PC-3 (cell line): ENCODE measurements around the gene IQCK. TPM values are rescaled to one million over a fixed set of nuclear protein-coding genes. Genes with fewer than 3 reads are reported as not detected.

ENCODE experiments used
- ATAC-seq: fragments of 200-7000 bp; cut with Tn5 transposase; 2 replicates; pipeline ENCODE4 v1.9.1; 2020; ENCODE audit warnings: mild to moderate bottlenecking, moderate library complexity
- BruUV-seq: library from RNA; stranded (reverse); fragments of 400-500 nt; replicated peaks from 2 replicates; lab custom pipeline; 2021; lab: Mats Ljungman, UMichigan
- CTCF ChIA-PET: fragments of 300-600 bp; sonication (Branson Sonifier 250); formaldehyde crosslinking; loops from one replicate; lab custom pipeline; 2022; ENCODE audit warnings: antibody characterized with exemption; lab: Charles Lee
- POLR2A ChIA-PET: fragments of 300-600 bp; sonication (Branson Sonifier 250); formaldehyde crosslinking; loops from one replicate; lab custom pipeline; 2022; ENCODE audit warnings: antibody characterized with exemption; ENCODE audit not compliant: unreplicated experiment; lab: Charles Lee
- DNase-seq: peaks from one replicate; pipeline ENCODE4 v3.0.0-alpha.2; 2015
- H2AFZ ChIP-seq: fragments of 300-600 bp; sonication (generic); 2 replicates; pipeline ENCODE4 v1.6.0; 2016; ENCODE audit warnings: antibody characterized with exemption, low read length
- H3F3A ChIP-seq: fragments of 300-600 bp; sonication (generic); one replicate; pipeline ENCODE4 v1.6.0; 2017; ENCODE audit warnings: antibody characterized with exemption, low read length, control low read depth, mild to moderate bottlenecking; ENCODE audit not compliant: unreplicated experiment
- H3K27ac ChIP-seq: fragments of 300-600 bp; sonication (generic); 2 replicates; pipeline ENCODE4 v1.5.1; 2016; ENCODE audit warnings: mild to moderate bottlenecking, low read length
- H3K27me3 ChIP-seq: fragments of 300-600 bp; sonication (generic); 2 replicates; pipeline ENCODE4 v1.6.1; 2016; ENCODE audit warnings: low read length, mixed read lengths
- H3K36me3 ChIP-seq: fragments of 300-600 bp; sonication (generic); 2 replicates; pipeline ENCODE4 v1.6.1; 2016; ENCODE audit warnings: low read depth, mixed run types, low read length, mixed read lengths
- H3K4me1 ChIP-seq: fragments of 300-600 bp; sonication (generic); 2 replicates; pipeline ENCODE4 v1.5.1; 2016; ENCODE audit warnings: low read length; ENCODE audit not compliant: insufficient read depth
- H3K4me2 ChIP-seq: fragments of 300-600 bp; sonication (generic); 2 replicates; pipeline ENCODE4 v1.6.0; 2016; ENCODE audit warnings: low read length
- H3K4me3 ChIP-seq: fragments of 300-600 bp; sonication (generic); 2 replicates; pipeline ENCODE4 v1.5.1; 2016; ENCODE audit warnings: mild to moderate bottlenecking, low read length, mixed read lengths
- H3K79me2 ChIP-seq: fragments of 300-600 bp; sonication (generic); 2 replicates; pipeline ENCODE4 v1.6.1; 2017; ENCODE audit warnings: low read length, mixed read lengths
- H3K9ac ChIP-seq: fragments of 300-600 bp; sonication (generic); 2 replicates; pipeline ENCODE4 v1.6.0; 2016; ENCODE audit warnings: mild to moderate bottlenecking, low read length
- H3K9me2 ChIP-seq: fragments of 300-600 bp; sonication (generic); replicated peaks from 2 replicates; pipeline ENCODE4 v1.6.1; 2016; ENCODE audit warnings: mixed run types, low read length, mixed read lengths
- H3K9me3 ChIP-seq: fragments of 300-600 bp; sonication (generic); 2 replicates; pipeline ENCODE4 v1.6.1; 2016; ENCODE audit warnings: low read length, mixed read lengths
- H4K20me1 ChIP-seq: fragments of 300-600 bp; sonication (generic); 2 replicates; pipeline ENCODE4 v1.6.1; 2016; ENCODE audit warnings: low read length, mixed read lengths
- CTCF ChIP-seq: fragments of 300-600 bp; sonication (generic); conservative IDR thresholded peaks from 2 replicates; pipeline ENCODE4 v1.5.1; 2017; ENCODE audit warnings: antibody characterized with exemption, low read depth, mild to moderate bottlenecking, low read length
- EZH2 ChIP-seq: fragments of 300-600 bp; sonication (generic); IDR thresholded peaks from one replicate; pipeline ENCODE4 v1.6.1; 2017; ENCODE audit warnings: antibody characterized with exemption, mild to moderate bottlenecking, low read length; ENCODE audit not compliant: unreplicated experiment
- EZH2phosphoT487 ChIP-seq: fragments of 300-600 bp; sonication (generic); IDR thresholded peaks from 2 replicates; pipeline ENCODE4 v1.6.1; 2018; ENCODE audit warnings: mild to moderate bottlenecking, antibody characterized with exemption, low read length, borderline replicate concordance
- intact Hi-C: fragments of 100-400 bp; cut with micrococcal nuclease; formaldehyde crosslinking; loops from 2 replicates; pipeline ENCODE4 v1.9.0; 2023
- total RNA-seq: library from RNA; depleted of rRNA; stranded (reverse); fragments of >200 nt; gene quantifications from 2 replicates; pipeline ENCODE4 v1.2.3, GENCODE V29; 2014

The IQCK gene
- total RNA-seq, 1 experiment from 2014 or later, result 8.9 TPM

DNA sequence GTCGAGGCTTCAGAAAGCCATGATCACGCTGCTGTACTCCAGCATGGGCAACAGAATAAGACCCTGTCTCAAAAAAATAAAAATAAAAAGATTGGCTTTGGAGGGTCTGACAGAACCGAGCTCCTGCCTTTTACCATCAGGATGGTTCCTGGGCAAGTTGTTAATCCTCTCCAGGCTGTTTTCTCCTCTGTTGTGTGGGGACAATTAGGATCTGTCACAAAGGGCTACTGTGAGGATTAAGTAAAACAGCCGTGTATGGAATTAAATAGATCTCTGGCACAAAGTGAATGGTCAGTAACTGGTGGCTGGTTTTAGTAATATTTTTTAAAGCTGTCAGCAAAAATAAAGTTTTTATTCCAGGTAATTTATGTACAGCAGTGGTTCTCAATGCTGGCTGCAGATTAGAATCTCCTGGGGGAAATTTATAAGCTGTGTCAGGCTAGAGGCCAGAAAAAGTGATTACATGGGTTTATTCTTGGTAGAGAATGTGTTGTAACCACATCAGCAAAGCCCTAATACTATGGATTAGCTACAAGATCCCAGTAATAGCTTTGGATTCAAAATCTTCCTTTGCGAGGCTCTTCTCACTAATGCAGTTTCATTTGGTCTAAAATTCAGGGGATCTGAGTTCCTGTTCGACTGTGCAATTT lies 119.4 kb downstream of the IQCK start:
- H3K4me2 ChIP-seq, result no peak overlapping the region

DNA sequence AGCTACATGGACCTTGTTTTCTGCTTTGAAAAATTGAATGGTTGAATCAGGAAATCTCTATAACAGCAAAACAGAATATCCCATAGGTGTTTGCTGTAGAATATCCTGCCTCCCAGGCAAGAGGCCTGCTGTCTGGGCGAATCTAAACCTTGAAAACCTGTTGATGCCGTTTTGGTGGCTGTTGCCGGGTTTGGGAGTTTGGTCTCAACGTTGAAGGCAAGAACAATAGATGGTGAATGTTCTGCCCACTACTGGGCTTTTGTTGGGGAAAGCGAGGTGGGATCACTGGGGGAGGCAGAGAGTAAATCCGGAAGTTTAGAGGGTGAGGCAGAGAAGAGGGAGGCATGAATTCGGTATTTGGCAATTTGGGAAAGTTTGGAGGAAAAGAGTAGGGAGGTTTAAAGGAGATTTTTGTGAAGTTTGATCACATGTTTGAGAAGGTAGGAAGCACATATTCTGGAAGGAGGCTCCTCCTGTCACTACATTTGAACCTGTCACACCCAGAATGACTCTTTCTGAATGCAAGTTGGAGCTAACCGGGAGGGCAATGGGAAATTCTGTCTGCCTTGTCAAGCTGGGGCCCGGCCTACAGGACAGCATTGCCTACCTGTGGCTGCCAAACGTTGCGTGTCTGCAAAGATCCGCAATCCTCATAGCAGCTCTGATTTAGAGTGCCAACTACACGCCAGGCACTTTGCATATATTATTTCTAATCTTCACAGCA lies 120.1 kb downstream of the IQCK start:
- H3K79me2 ChIP-seq, result no peaks in the 10 kb centered on the region
- no peaks in the 10 kb centered on the region for H3K27me3 ChIP-seq
- H3K4me3 ChIP-seq, result no peak overlapping the region
- H4K20me1 ChIP-seq, result no peaks in the 10 kb centered on the region
- H2AFZ ChIP-seq, result no peak overlapping the region
- ChIA-PET CTCF (no interaction called here), POLR2A (no interaction called here)
- H3K4me2 ChIP-seq, result no peak overlapping the region
- 0 out of 2 replicates have a peak, but pooled peaks cover under 1% of the 10 kb centered on the region for H3K4me1 ChIP-seq
- ATAC-seq, result no peak
- intact Hi-C loops, result no loop called here
- DNase-seq, result no peak
- BruUV-seq, result no TSS peak
- no peak overlapping the region for H3K9ac ChIP-seq
- H3F3A ChIP-seq, result no peaks in the 10 kb centered on the region
- H3K27ac ChIP-seq, result no peak overlapping the region
- no peaks in the 10 kb centered on the region for H3K9me3 ChIP-seq
- no peak for TF ChIP-seq EZH2phosphoT487
- no peak for TF ChIP-seq EZH2
- no peak for TF ChIP-seq CTCF
- H3K9me2 ChIP-seq, result no peaks in the 10 kb centered on the region
- H3K36me3 ChIP-seq, result no peaks in the 10 kb centered on the region

More for the DNA sequence above, 119.4 kb downstream of the IQCK start:
- Histone ChIP-seq H3F3A (no peaks in the 10 kb centered on the region), H3K4me3 (no peak overlapping the region), H3K9me3 (no peaks in the 10 kb centered on the region), H3K9ac (no peak overlapping the region), H3K27me3 (no peaks in the 10 kb centered on the region), H2AFZ (no peak overlapping the region), H3K4me1 (no peaks in the 10 kb centered on the region), H3K27ac (no peak overlapping the region), H3K36me3 (no peaks in the 10 kb centered on the region), H4K20me1 (no peaks in the 10 kb centered on the region), H3K79me2 (no peaks in the 10 kb centered on the region), H3K9me2 (no peaks in the 10 kb centered on the region)
- ATAC-seq, result no peak
- DNase-seq, result no peak
- POLR2A ChIA-PET, result no interaction called here
- BruUV-seq, result no TSS peak
- intact Hi-C loops, result no loop called here
- CTCF ChIA-PET, result no interaction called here
- TF ChIP-seq EZH2 (no peak), CTCF (no peak), EZH2phosphoT487 (no peak)
